GDM1 (cell line): ENCODE measurements around the gene CCDC112.

Source experiments
- DNase-seq: peaks from one replicate; lab custom pipeline; 2025; lab: John Stamatoyannopoulos, UW

Gene CCDC112

GRCh38 chr5:115317736-115318135 is 21.3 kb upstream of the CCDC112 start:
- no peak for DNase-seq

DNA sequence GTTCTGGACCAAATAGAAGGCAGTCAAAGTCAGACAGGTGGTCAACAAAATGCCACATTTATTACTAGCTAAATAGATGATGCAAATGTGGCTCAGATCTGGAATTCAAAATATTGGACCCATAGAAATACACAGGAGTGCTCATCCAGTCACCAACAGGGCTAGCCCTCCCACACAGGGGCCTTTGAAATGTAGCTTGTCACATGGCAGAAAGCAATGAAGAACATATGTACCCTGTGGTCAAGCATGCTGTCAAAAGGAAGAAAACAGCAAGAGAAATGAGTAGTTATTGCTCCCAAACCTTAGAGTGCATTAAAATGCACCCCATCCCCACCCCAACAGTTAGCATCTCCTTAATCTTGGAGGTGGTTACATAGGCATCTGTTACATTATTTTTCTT is 20.9 kb upstream of the CCDC112 start:
- no peak for DNase-seq

DNA sequence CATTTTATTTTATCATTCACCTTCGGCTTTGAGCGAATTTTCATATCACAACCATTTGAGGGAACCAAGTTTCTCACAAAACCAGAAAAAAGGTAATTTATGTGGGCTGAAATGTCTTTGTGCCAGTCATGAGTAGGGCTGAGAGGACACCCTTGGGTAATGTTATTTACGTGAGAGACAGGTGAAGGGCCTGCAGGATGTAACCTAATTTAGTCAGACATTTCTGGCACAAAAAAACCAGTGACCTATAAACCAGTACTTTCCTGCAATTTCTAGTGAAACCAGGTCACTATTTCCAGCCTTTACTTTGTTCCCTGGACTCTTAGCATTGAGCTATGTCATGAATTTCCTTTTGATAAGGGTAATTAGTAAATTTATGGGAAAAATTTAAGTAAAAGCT is 17.2 kb upstream of the CCDC112 start:
- DNase-seq: no peak

DNA sequence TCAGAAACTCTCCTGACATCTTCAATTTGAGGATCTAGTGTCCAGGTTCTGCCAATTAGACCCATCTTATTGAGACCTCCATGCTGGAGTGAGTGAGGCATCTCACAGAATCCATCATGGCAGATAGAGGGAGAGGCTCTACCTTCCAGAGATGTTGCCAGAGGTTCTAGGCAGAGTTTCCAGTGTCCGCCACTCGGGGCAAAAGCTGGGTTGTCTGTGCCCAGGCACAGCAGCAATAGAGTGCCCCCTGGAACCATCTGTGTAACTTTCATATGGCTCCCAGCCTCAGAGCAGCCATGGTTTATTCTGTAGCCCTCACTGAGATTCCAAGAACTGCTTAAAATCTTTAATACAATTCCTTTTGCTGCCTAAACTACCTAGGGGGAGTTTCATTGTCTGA is 16.6 kb upstream of the CCDC112 start:
- DNase-seq: no peak

DNA sequence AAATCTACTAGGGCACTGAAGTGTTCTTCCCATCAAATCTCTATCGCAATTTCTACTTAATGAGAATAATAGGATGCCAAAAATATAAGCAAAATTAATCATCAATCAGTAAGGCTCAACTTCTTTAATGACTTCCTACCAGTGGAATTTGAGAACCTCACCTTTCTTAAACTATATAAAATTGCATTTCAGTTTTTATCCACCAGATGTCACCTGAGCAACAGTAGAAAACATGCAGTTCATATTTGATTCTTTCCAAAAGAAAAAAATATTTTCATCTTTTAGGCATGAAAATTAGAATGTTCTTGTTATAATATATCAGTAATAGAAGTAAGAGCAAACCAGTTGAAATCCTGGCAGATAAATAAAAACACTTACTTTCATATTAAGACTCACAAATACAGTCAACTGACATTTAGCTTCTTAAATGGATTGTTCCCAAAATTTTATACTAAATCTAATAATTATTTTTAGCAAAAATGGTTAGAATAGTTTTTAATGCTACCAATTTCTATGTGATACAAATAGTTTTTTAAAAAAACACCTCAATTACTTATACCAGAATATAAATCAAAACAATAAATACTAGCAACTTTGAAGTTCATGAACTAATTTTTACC is 13.4 kb upstream of the CCDC112 start:
- no peak for DNase-seq

DNA sequence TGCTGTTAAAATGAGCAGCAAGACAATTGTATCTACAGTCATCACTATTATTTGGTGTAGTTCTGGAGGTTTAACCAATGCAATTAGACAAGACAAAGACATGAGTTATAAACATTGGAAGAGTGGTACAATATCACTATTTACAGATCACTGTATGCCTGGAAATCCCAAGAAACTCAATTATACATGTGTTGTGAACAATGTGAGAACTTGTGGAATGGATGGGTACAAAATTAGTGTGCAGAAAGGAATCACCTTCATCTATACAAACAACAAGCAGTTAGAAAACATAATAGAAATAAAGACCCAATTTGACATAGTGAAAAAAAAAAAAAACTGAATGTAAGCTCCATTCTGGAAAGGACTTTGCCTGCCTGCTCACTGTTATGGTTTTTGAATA is 12.4 kb upstream of the CCDC112 start:
- DNase-seq: no peak

DNA sequence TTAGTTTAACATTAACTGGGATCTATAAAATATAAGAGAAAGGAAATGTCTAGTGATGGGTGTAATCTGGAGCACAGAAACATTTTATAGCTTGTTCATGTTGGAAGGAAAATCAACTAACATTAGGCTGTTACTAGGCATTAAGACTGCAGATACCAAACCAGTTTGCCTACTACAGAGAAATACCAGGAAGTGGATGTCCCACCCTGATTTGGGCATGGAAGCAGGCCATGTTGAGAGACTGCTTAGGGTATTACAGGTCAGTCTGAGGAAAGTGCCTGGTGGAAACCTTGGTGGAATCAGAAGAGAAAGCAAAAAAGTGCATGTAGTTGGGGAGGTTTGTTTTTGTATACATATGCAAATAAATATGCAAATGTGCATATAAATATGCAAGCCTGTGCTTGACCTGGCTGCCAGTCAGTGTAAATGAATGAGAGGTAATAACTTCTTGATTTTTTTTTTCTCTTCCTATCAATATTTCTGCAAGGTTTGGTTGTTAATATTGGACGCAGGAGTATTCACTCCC is 9.6 kb upstream of the CCDC112 start:
- no peak for DNase-seq

GRCh38 chr5:115304496-115304895 is 8.0 kb upstream of the CCDC112 start:
- DNase-seq: no peak

DNA sequence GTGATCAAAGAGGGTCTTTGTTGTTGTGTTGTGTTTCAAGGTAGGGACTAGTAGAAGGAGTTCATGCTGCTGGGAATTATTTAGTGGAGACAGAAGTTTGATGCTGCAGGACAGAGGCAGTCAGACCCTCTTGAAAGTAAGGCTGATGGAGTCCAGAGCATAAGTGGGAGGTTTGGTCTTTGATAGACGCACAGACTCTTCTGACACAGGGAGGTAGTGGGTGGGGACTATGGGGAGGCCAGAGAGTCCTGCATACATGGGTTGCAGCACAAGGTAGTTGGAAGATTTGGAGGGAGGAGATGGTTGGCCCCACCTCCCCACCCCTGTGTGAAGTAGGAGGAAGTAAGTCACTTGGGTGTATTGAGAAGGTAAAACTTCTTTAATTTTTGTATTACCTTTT is 2.4 kb upstream of the CCDC112 start:
- DNase-seq: no peak

- no peak for DNase-seq
These were observed 577 bp upstream of the CCDC112 start for GRCh38 chr5:115297031-115297430.

DNA sequence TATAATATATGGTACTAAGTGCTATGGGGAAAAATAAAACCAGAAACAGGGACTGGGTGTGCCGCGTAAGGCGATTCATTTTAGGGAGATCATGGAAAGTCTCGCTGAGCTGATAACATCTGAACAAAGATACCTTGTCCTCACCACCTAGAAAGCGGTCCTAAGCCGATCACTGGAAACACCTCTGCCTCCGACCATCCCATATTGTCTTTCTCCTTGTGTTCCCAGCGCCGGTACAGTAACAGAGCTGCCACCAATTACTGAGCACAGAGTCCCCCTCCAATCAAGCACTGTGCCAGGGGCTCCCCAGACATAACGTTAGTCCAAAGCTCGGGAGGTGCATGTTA is 704 bp downstream of the CCDC112 start:
- DNase-seq: no peak

GRCh38 chr5:115291397-115291796 is 5.1 kb downstream of the CCDC112 start:
- no peak for DNase-seq

DNA sequence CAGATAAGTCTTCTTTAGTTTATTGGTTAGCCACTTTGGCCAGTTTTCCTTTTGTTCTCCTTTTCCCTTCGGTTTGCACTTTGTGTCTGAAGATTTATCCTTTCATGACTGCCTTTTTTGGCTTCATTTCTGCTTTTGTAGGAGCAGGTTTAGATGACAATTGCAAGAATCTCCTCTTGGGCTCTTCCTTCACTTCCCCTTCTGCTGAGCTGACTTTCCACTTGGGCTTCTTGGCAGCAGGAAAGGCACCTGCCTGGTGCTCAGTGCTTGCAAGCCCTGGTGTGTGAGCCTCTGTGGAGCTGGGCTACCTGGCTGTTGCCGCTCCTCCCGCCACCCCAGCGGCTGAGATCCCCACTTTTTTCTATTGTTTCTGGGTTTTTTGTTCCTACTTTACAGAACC is 7.3 kb downstream of the CCDC112 start:
- peak; percentile 15 for DNase-seq

DNA sequence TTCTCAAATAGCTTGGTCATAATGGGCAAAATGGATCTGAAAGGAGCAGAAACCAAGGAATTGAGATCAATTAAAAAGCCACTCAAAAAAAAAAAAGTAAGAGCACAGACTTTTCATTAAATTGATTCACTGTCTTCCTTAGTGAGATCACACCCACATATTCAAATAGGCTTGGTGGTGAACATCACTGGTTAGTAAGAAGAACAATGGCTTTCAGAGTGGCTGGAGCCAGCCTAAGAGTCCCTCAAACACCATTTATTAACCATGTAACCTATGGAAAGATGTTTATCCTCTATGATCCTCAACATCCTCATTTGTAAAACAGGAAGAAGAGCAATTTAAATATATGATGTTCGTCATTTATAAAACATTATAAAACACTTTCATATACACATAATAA is 12.4 kb downstream of the CCDC112 start:
- no peak for DNase-seq

GRCh38 chr5:115282131-115282530 is 14.3 kb downstream of the CCDC112 start:
- no peak for DNase-seq

DNA sequence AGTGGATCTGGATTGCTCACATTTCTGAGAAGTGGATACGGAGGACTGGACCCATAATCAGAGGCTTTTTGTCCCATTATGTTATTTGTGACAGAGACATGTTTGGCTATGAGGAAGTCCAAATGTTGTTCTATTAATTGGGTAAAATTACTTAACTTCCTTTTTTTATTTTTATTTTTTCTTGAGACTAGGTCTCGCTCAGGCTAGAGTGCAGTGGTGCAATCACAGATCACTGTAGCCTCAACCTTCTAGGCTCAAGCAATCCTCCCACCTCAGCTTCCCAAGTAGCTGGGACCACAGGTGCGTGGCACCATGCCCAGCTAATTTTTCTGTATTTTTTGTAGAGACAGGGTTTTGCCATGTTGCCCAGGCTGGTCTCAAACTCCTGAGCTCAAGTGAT is 21.9 kb downstream of the CCDC112 start:
- DNase-seq: no peak

GRCh38 chr5:115272297-115272958 is 24.0 kb downstream of the CCDC112 start:
- DNase-seq: no peak

DNA sequence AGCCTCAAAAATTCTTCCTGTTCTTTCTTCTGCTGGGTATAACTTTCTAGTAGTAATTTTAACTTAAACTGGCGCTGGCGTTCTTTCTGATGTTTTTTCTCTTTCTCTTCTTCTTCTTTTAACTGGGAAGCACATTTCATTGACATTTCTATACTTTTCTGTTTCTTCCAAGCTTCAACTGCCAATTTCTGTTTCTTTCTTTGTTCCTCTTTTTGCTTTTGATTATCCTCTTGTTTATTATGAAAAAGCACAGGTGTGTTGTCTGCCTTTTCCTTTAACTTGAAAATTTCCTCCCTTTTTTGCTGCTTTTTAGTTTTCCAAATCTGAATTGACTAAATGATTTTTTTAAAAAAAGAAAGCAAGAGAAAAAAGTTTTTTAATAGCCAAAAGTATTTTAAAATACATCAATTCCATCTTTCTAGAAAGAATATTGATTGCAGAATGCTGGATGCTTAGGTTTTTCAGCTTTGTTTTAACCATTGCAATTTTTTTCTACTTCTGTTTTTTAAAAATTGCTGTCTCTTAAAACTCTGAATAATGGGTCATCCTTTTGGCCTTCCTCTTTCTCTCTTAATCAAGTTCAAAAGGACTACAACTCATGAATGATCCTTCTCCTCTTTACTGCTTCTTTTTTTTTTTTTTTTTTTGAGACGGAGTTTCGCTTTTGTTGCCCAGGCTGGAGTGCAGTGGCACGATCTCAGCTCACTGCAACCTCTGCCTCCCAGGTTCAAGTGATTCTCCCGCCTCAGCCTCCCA is 25.0 kb downstream of the CCDC112 start:
- DNase-seq: no peak

GRCh38 chr5:115267617-115268016 is 28.8 kb downstream of the CCDC112 start:
- DNase-seq: no peak

DNA sequence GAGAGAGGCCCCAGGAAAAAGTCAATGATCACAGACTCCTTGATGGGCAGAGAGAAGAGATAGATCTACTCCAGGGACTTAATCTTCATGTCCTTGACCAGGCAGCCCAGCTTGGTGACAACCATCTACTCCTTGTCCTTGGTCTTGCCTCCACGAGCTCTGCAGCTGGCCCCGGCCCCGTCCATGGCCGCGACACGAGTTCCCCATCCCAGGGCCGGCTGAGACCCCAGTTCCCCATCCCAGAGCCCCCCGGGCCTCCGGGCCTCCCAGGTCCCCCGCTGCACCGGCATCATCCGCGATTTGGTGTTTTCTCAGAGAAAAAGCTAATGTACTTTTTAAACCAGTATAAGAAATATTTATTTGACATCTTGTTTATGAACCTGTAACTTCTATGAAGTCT is 31.2 kb downstream of the CCDC112 start:
- DNase-seq: no peak

- no peak for DNase-seq
These were observed 31.7 kb downstream of the CCDC112 start for GRCh38 chr5:115264786-115265185.

- DNase-seq: no peak
These were observed 33.4 kb downstream of the CCDC112 start for GRCh38 chr5:115263078-115263380.

GRCh38 chr5:115262321-115263077 is 34.0 kb downstream of the CCDC112 start, which contains the start of gene PGGT1B:
PGGT1B (minus strand) TSS chr5:115262877; CDS start chr5:115262851, 26 bp downstream.
- peak; percentile 79 for DNase-seq
